Germinal center (tissue), 1 donor: ENCODE results near the gene CARF.

Experiments
- DNase-seq: peaks from one replicate; pipeline ENCODE4 v3.0.0; 2012; ENCODE audit warnings: mixed read lengths, low spot score

The CARF gene

GRCh38 chr2:203019142-203019541 is 107.1 kb downstream of the CARF start:
- no peak for DNase-seq

- DNase-seq = no peak
These were observed 109.9 kb downstream of the CARF start for GRCh38 chr2:203021991-203022390.

GRCh38 chr2:203022751-203023150 is 110.7 kb downstream of the CARF start:
- DNase-seq = no peak

- no peak for DNase-seq
These were observed 113.5 kb downstream of the CARF start for GRCh38 chr2:203025592-203025991.

- DNase-seq = no peak
These were observed 118.5 kb downstream of the CARF start for GRCh38 chr2:203030545-203030944.

- no peak for DNase-seq
These were observed 118.9 kb downstream of the CARF start for GRCh38 chr2:203030991-203031390.

GRCh38 chr2:203033395-203033794 is 121.3 kb downstream of the CARF start:
- no peak for DNase-seq

GRCh38 chr2:203035879-203036470 is 123.9 kb downstream of the CARF start:
- no peak for DNase-seq
